ENCODE measurements around the gene FH.

Gene FH
- long read RNA-seq, donor 1, transcript FH-201 (10 exons, 1,797 nt): major isoform, 35 of 100 reads
- long read RNA-seq, donor 1, partial matches to known transcripts: 65 of 100 reads
- long read RNA-seq, donor 1, other reads (novel, unspliced or antisense): 0 of 100 reads
- long read RNA-seq, donor 2, transcript FH-201 (10 exons, 1,797 nt): major isoform, 15 of 39 reads
- long read RNA-seq, donor 2, partial matches to known transcripts: 23 of 39 reads
- long read RNA-seq, donor 2, other reads (novel, unspliced or antisense): 0 of 39 reads
- long read RNA-seq, donor 3, transcript FH-201 (10 exons, 1,797 nt): major isoform, 17 of 44 reads
- long read RNA-seq, donor 3, partial matches to known transcripts: 27 of 44 reads
- long read RNA-seq, donor 3, other reads (novel, unspliced or antisense): 0 of 44 reads
- long read RNA-seq, donor 4, transcript FH-201 (10 exons, 1,797 nt): major isoform, 17 of 64 reads
- long read RNA-seq, donor 4, partial matches to known transcripts: 47 of 64 reads
- long read RNA-seq, donor 4, other reads (novel, unspliced or antisense): 0 of 64 reads
- long read RNA-seq, donor 5, transcript FH-201 (10 exons, 1,797 nt): major isoform, 16 of 69 reads
- long read RNA-seq, donor 5, partial matches to known transcripts: 53 of 69 reads
- long read RNA-seq, donor 5, other reads (novel, unspliced or antisense): 0 of 69 reads
- long read RNA-seq, donor 6, transcript FH-201 (10 exons, 1,797 nt): major isoform, 16 of 72 reads
- long read RNA-seq, donor 6, partial matches to known transcripts: 56 of 72 reads
- long read RNA-seq, donor 6, other reads (novel, unspliced or antisense): 0 of 72 reads
- long read RNA-seq, donor 7, transcript FH-201 (10 exons, 1,797 nt): major isoform, 24 of 99 reads
- long read RNA-seq, donor 7, partial matches to known transcripts: 75 of 99 reads
- long read RNA-seq, donor 7, other reads (novel, unspliced or antisense): 0 of 99 reads
- long read RNA-seq, donor 8, transcript FH-201 (10 exons, 1,797 nt): major isoform, 23 of 77 reads
- long read RNA-seq, donor 8, partial matches to known transcripts: 54 of 77 reads
- long read RNA-seq, donor 8, other reads (novel, unspliced or antisense): 0 of 77 reads

DNA sequence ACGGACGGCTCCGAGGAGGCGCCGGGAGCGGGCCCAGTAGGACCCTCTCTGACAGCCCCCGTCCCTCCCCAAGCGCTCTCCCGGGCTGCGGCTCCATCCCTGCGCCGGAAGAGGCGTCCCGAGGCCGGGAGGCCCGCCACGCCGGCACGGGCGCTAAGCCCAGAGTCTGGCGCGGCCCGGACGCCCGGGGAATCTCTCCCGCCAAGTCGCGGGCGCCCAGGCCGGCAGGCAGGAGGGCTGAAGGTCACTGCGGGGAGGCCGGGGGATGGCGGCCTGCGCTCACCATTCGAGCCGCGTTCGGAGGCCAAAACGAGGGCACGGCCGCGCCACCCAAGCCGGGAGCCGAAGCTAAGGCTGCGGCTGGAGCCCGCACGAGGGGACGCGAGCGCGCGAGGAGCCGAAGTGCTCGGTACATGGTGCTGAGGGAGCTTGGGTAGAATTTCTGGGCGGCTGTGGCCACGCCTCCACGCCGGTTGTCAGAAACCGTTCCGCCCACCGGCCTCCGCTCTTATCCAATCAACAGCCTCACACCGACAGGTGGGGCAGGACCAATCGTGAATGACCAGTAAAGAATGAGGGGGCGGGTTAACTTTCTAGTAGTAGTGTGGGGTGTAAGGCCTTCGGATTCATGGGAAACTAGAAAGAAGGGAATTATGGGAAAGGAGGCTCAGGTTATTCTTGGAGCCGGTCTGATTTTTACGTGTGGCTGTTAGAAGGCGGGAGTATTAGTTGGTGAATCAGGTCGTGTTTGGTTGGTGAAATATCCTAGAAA is at the start of gene FH:
Gene FH (minus strand): TSS at position 448 of the 772 bp plus-strand sequence. CDS start 33 bp downstream, at position 415.
- DNase-seq: peak; percentile 96

DNA sequence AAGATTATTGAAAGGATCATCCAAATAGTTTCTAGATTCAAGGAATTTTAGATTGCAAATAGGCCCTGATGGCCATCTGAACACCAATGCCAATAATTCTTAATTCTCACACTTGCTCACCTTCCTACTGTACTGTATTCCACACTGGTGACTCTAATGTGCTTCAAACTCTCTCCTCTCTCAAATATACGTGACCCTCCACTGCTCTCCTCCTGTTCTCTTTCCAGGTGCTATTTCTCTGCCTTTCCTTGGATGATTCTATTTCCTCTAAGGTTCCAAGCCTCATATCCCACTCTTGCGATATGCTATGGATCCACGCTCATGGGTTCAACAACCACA is 41.3 kb upstream of the FH start:
- no peak for DNase-seq

DNA sequence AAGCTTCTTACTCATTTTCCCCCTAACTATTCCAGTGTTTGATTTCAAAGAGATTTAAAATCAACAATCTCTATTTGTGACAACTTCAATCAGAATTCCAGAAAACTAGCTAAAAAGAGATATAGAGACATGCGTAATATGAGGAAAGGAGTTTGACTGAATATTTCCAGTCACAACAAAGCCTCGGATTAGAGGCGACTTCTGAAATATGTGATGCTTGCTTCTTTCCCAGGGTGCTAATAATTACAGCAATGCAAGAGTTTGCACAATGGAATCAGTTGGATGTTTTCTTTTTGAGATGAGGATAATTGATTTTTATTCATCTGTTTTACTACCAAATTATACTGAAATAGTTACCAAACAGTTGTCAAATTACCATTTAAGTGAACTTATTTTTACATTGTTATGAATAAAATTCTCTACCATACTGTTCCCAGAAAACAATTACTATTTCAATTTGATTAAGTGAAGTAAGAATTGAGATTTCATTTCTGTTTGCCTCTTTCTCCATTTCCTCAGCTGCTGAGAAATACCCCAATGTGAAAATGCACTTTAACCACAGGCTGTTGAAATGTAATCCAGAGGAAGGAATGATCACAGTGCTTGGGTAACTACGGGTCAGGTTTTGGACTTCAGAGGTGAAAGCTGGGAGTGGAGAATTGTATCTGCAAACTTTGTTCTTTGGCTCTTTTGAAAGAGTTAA is 40.7 kb upstream of the FH start:
- DNase-seq: no peak

DNA sequence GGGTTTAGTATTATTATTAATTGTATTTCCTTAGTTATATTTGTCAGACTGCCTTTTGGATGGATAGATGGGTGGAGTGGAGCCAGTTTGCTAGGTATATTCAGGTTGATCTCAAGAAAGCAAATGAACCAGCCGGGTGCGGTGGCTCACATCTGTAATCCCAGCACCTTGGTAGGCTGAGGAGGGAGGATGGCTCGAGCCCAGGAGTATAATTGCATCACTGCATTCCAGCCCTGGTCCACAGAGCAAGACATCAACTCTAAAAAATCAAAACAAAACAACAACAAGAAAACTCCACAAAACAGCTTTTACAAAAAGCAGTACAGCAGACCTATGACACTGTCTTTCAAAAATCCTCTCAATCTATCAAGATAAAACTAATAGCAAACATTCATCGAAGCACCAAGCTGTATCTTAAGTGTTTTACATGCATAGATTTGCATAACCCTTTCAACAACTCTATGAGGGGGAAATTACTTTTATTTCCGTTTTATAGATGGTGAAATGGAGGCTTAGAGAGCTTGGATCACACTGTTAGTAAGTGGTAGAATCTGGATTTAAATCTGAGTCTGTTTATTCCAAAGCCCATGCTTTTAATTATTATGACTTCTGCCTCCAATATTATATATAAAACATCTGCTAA is 38.1 kb upstream of the FH start:
- DNase-seq: peak; percentile 15

DNA sequence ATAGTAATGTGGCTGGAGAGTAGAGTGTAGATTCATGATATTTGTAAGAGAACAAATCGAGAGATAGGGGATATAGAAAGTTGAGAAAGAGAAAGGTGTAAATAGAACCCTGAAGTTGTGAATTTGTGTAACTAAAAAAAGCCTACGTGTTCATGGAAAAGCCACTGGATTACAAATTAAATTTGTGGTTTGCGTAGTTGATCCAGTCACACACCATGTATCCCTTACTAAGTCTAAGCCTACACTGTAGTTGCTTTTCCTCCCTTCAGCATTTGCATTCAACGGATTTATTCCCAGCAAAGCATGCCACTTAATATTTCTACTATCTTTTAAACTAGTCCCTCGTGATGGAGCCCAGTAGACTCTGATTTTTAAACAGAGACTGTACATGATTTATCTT is 37.5 kb upstream of the FH start:
- no peak for DNase-seq

DNA sequence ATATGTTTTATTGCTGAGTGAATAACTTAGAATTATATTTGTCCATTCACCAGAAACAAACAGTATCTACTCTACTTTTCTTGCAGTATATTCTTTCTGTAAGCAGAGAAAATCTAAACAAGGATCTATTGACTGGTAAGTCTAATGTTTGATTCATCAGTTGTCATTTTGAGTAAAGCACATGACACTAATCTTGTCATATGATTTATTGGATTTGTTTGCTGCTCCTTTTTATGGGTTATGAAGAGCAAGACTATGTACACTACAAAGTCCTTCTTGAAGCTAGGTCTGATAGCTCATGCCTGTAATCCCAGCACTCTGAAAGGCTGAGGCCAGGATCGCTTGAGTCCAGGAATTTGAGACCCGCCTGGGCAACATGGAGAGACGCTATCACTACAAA is 36.0 kb upstream of the FH start:
- no peak for DNase-seq

DNA sequence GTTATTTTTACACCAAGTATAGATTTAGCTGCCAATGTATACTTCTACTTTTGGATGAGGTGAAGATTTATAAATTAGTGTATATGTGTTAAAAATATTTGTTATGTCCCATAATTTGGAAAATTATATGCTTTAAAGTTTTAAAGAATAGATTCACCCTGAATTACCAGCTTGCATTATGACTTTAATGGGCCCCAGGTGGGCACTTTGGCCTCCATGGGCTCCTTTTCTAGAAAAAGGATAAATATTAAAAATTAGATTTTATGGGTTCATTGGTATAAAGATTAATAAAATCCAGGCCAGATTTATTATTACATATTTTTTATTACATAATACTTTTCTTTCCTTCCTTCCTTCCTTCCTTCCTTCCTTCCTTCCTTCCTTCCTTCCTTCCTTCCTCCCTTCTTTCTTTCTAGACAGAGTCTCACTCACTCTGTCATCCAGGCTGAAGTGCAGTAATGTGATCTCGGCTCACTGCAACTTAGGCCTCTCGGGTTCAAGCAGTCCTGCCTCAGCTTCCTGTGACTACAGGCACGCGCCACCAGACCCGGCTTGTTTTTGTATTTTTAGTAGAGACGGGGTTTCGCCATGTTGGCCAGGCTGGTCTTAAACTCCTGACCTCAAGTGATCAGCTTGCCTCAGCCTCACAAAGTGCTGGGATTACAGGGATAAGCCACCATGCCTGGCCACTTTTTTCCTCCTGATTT is 34.5 kb upstream of the FH start:
- no peak for DNase-seq

DNA sequence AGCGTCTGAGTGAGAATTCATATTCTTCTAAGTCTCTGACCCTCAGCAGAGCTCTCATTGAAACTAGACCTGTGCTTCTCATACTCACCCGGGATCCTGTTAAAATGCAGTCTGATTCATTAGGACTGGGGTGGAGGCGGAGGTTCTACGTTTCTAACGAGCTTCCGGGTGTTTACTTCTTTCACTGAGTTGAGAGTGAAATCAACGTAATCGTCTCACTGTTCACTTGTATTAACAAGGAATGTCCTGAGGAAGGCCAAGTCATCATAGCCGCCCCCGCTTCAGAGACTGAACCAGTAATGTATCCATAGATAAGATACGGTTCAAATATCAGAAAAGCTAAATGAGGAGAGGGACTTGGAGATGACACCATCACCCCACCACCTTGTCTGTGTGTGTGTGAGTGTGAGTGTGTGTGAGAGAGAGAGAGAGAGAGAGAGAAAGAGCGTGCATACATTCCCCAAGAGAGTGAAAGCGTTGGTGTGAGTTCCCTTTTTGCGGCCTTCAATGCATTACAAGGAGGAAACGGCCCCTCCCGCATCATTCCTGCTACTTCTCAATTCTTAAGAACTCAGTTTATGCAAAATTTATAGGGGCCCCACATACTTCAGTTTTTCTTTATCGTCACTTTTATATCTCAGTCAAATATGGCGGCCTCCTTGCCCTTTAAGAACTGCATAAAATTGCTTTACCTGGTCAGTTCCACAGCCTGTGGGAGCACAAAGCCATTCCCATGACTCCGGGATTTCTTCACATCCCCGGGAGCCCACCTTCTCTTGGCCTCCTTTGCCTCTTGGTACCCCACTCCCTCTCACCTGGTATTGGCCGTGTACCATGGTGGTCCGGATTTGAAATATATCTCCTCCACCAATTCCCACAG is 32.4 kb upstream of the FH start:
- no peak for DNase-seq

DNA sequence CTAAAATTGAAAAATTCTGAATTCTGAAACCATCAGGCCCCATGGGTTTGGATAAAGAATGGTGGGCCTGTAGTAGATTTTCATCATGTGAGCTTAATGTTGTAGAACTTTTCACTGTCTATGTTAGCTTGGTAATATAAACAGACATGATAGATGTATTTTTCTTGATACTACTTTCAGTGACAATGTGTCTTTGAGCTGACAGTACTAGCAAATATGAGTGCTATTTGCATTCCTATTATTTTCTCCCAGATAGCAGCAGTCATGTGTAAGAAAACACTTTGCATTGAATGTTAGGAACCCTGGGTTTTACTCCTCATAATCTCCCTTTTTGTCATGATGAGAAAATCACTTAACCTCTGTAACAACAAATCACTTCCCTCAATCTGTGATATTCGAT is 30.8 kb upstream of the FH start:
- no peak for DNase-seq

DNA sequence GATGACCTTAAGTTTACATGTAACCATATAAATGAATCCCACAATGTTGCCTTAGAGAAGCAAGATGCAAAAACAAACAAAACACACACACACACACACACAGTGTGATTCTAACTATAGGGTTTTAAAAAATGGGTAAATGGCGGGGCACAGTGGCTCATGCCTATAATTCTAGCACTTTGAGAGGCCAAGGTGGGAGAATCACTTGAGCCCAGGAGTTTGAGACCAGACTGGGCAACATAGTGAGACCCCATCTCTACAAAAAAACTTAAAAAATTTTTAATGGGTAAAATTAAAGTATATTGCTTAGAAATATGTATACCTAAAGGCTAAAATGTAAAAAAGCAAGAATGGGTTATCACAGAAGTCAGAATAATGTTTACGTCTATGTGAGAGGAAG is 28.5 kb upstream of the FH start:
- no peak for DNase-seq

DNA sequence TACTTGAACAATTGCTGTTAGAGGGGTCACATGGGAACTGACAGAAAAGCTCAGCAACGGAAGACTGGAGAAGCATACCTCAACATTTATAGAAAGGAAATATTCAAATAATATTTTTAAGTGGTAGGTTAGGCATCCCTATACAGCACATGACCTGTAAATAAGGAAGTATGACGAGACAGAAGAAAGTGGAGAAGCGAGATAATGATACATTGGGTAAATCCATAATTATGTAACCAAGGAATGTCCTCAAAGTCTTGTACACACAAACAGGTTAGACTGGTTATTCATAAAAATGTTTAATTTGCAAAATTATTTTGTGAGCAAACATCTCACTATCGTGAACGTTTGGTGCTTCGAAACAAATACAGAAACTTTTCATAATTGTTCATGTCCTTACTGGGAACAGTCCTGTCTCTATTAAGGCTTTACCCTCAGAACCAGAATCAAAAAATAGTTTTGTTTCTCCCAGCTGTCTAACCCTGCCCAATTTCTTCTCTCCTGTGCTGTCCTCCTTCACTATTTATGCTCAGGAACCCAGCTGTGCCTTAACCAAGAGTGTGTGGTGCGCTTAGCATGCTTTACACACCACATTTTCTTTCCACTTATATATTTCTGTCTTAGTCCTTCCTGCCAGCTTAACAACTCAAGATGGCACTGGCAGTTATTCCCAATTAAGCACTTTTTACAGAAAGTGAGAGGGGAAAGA is 22.8 kb upstream of the FH start:
- no peak for DNase-seq

DNA sequence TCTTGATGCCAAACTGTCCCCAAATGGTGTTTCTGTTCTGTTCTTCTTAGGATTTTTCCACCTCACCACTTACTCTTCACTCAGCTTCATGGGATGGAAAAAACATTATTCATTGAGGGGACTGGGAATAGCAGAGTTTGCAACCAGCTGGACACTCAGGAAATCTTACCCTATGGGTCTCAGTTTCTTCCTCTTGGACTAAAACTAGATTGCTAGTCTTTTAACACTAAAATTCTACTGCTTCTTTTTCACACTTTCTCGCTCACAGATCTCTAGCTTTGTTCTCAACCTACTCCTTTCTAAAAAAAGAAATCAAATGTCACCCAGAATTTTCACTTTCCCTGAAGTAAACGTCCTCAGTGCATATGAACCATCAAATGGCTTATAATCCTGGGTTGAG is 17.4 kb upstream of the FH start:
- DNase-seq: no peak

DNA sequence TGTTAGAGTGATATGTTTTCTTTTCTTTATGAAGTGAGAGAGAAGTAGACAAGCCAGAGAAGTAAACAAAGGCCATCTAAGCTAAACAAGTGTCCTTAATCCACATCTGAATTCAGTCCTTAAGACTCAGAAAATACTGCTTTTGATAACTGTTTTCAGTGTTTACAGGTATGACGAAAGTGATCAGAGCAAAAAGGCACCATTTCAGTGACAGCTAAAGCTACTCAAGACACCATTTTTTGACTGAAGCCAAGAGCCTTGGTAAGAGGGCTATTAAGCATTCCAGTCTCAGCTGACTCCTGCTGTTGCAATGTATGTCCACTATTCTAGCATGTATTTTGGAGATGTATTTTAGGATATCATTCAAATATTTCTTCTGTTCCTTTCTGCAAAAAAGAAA is 16.7 kb upstream of the FH start:
- no peak for DNase-seq

DNA sequence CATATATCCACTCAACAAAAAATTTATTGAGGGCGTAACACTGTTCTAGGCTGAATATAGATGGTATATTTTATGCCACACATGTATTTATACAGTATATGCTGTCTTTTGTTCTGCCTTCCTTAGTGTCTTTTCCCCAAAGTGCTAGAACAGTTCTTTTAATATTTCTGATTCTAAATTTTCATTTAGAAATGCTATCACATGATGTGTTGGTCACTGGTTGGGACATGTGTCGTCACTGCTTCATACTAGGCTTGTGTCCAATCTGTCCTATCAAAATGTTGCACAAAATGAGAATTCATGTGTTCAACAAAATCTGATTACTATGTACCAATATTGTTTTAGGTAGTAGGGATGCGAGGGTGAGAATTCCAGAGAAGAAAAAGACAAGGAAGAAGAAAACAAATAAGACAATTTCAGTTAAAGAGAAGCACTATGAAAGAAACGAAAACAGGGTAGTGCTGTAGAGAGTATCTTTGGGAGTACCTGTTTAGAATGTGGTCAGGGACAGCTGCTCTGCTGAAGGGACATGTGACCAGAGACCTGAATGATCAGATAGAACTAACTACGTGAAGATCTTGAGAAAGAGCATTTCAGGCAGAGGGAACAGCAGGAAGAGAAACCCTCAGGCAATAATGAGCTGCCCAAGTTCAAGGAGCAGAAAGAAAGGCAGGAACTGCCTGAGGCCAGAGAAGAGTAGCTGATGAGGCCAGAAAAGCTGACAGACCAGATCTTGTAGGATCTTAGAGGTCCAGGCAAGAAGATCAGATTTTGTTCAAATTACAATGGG is 14.0 kb upstream of the FH start:
- no peak for DNase-seq

DNA sequence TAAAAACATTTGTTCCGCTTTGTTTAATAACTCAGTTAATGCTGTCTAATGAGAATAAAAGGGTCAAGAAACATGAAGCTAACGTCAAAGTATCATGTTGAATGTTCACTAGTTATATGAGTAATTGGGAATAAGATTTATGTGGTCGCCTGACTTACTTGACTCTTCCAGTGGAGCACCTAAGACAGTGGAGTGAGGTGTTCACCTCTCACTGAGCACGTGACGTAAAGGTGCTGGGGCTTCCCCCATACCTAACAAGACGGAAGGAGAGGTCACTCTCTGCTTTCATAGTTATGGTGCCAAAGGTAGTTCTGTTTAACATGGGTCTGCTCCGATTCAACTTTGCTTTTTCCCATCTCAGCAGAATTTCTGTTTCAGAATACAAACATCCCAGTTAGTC is 13.3 kb upstream of the FH start:
- DNase-seq: no peak

DNA sequence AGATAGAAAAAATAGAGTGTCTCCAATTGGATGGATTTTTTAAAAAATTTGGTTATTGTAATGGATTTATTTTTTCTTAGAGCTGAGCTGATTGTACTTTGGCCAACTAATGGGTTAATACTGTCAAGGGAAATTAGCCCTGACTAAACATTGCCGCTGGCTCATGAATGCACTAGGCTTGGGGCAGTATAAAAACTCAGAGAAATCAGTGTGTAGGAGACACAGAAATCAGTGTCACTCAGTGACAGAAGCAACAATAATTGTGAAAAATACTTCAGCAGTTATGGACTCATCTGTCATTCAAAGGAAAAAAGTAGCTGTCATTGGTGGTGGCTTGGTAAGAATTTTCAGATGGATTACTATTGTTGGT is 12.6 kb upstream of the FH start, which contains the start of gene KMO:
Gene KMO (plus strand): TSS at position 217 of the 370 bp plus-strand sequence. CDS start 67 bp downstream, at position 284.
- no peak for DNase-seq

DNA sequence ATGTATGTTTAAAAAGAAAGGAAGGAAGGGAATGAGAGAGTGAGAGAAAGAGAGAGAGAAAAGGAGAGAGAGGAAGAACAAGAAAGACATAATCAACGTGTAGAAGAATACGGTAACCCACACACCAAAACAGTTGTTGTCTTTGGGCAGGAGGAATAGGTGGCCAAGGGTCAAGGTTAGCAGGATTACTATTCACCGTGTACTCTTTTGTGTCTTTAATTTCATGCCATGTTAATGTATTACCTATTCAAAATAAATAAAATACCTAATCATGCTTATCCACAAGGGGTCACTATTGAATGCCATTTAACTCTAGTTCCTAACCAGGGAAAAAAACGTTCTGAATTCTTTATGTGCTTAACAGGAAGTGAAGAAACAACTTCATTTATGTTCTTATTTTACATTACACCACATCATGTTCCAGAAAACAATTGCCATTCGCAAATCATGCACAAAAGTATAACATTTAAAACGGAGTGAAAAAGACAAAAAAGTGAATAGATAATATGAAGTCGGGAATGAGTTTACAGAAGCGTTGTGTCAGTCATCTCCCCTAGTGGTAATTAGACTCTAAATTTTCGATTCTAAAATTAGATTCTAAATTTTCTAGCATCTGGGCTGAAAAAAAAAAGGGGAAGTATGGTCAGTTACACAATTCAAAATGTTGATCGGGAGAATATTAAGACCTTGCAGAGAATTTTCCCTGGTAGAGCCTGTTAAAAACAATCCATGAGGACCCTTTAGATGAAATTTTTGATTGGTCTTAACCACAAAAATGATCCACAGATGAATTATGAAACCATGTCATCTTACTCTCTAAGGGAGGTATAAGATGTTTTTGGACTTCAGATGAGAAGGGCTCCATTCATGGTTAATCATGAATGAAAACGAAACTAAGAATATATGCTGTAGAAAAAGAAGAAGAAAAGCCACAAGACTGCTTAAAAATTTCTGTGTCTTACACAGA is 11.9 kb upstream of the FH start:
- peak; percentile 48 for DNase-seq
